Neural cell (in vitro differentiated cells): ENCODE results near the gene ANKS1B. TPM values are rescaled to one million over a fixed set of nuclear protein-coding genes. Genes with fewer than 3 reads are reported as not detected.

ENCODE experiments used
- H2AFZ ChIP-seq: fragments of 200-600, 300-800 bp; sonication (generic), shearing (Covaris generic); 2 replicates; pipeline ENCODE4 v1.6.0; 2014; ENCODE audit warnings: low read depth, mild to moderate bottlenecking, antibody characterized with exemption, low read length, moderate library complexity
- H3F3A ChIP-seq: fragments of 200-600 bp; shearing (Covaris generic); 2 replicates; pipeline ENCODE4 v1.6.1; 2016; ENCODE audit warnings: mild to moderate bottlenecking, moderate library complexity, mixed read lengths, antibody characterized with exemption, low read length; ENCODE audit not compliant: insufficient read depth, poor library complexity, severe bottlenecking
- H3K27ac ChIP-seq: fragments of 200-600, 300-800 bp; sonication (generic), shearing (Covaris generic); 2 replicates; pipeline ENCODE4 v1.5.1; 2014; ENCODE audit warnings: mild to moderate bottlenecking, low read length, moderate library complexity
- H3K27me3 ChIP-seq: fragments of 300-800, 200-600 bp; sonication (generic), shearing (Covaris generic); 2 replicates; pipeline ENCODE4 v1.6.0; 2014; ENCODE audit warnings: mild to moderate bottlenecking, low read depth, low read length, moderate library complexity; ENCODE audit not compliant: insufficient read depth
- H3K36me3 ChIP-seq: fragments of 300-800, 200-600 bp; sonication (generic), shearing (Covaris generic); 2 replicates; pipeline ENCODE4 v1.5.1; 2014; ENCODE audit warnings: mild to moderate bottlenecking, antibody characterized with exemption, low read length, moderate library complexity; ENCODE audit not compliant: insufficient read depth
- H3K4me2 ChIP-seq: fragments of 300-800, 200-600 bp; sonication (generic), shearing (Covaris generic); 2 replicates; pipeline ENCODE4 v1.6.0; 2014; ENCODE audit warnings: mild to moderate bottlenecking, low read length
- H3K4me3 ChIP-seq: fragments of 300-800, 200-600 bp; sonication (generic), shearing (Covaris generic); 2 replicates; pipeline ENCODE4 v1.5.1; 2014; ENCODE audit warnings: mild to moderate bottlenecking, low read length, moderate library complexity
- H3K79me2 ChIP-seq: fragments of 200-600 bp; shearing (Covaris generic); replicated peaks from 2 replicates; pipeline ENCODE4 v1.6.0; 2014; ENCODE audit warnings: mild to moderate bottlenecking, low read length, moderate library complexity; ENCODE audit not compliant: insufficient read depth
- H3K9ac ChIP-seq: fragments of 300-800, 200-600 bp; sonication (generic), shearing (Covaris generic); 2 replicates; pipeline ENCODE4 v1.6.1; 2016; ENCODE audit warnings: mild to moderate bottlenecking, low read length, mixed read lengths
- H3K9me2 ChIP-seq: fragments of 200-600 bp; shearing (Covaris generic); 2 replicates; pipeline ENCODE4 v1.6.1; 2016; ENCODE audit warnings: mild to moderate bottlenecking, low read length, mixed read lengths; ENCODE audit not compliant: insufficient read depth
- H3K9me3 ChIP-seq: fragments of 200-600, 300-800 bp; sonication (generic), shearing (Covaris generic); 2 replicates; pipeline ENCODE4 v1.6.1; 2016; ENCODE audit warnings: mild to moderate bottlenecking, mixed run types, low read length, moderate library complexity, mixed read lengths
- H4K20me1 ChIP-seq: fragments of 200-600 bp; shearing (Covaris generic); 2 replicates; pipeline ENCODE4 v1.6.1; 2016; ENCODE audit warnings: mild to moderate bottlenecking, mixed run types; ENCODE audit not compliant: insufficient read depth
- EP300 ChIP-seq: fragments of 450-650 bp; conservative IDR thresholded peaks from 2 replicates; pipeline ENCODE4 v1.6.1; 2014; ENCODE audit warnings: antibody characterized with exemption, mild to moderate bottlenecking, moderate library complexity; ENCODE audit not compliant: poor library complexity, severe bottlenecking
- EZH2 ChIP-seq: fragments of 200-600, 300-800 bp; shearing (Covaris generic), sonication (generic); IDR thresholded peaks from 2 replicates; pipeline ENCODE4 v1.6.1; 2014; ENCODE audit warnings: antibody characterized with exemption, low read length, borderline replicate concordance, mild to moderate bottlenecking; ENCODE audit not compliant: insufficient read depth, poor library complexity, severe bottlenecking
- MXI1 ChIP-seq: fragments of 450-650 bp; conservative IDR thresholded peaks from 2 replicates; pipeline ENCODE4 v1.6.1; 2014; ENCODE audit warnings: antibody characterized with exemption, mild to moderate bottlenecking; ENCODE audit not compliant: poor library complexity, severe bottlenecking
- POLR2AphosphoS5 ChIP-seq: IDR thresholded peaks from 2 replicates; pipeline ENCODE4 v1.6.1; 2012
- RAD21 ChIP-seq: fragments of 450-650 bp; conservative IDR thresholded peaks from 2 replicates; pipeline ENCODE4 v1.6.1; 2014; ENCODE audit warnings: antibody characterized with exemption, mild to moderate bottlenecking, moderate library complexity
- SMC3 ChIP-seq: fragments of 450-650 bp; conservative IDR thresholded peaks from 2 replicates; pipeline ENCODE4 v1.6.1; 2014; ENCODE audit warnings: antibody characterized with exemption, mild to moderate bottlenecking, moderate library complexity; ENCODE audit not compliant: poor library complexity
- TAF1 ChIP-seq: IDR thresholded peaks from 2 replicates; pipeline ENCODE4 v1.6.1; 2012; ENCODE audit warnings: low read depth
- polyA plus RNA-seq: library from polyadenylated mRNA; depleted of rRNA; stranded (reverse); fragments of >200 nt; gene quantifications from 2 replicates; pipeline ENCODE4 v1.2.3, GENCODE V29; 2014
- TF ChIP-seq, protein P1 (sequence below): fragments of 450-650 bp; IDR thresholded peaks from 2 replicates; pipeline ENCODE4 v1.5.1; 2014; ENCODE audit warnings: antibody characterized with exemption, mild to moderate bottlenecking, moderate library complexity; ENCODE audit not compliant: poor library complexity, severe bottlenecking
- TF ChIP-seq, protein P2 (sequence below): IDR thresholded peaks from 2 replicates; pipeline ENCODE4 v1.6.1; 2012; ENCODE audit warnings: borderline replicate concordance

Gene ANKS1B
- polyA plus RNA-seq, 1 donor from 2014 or later, result 65.6 TPM

DNA sequence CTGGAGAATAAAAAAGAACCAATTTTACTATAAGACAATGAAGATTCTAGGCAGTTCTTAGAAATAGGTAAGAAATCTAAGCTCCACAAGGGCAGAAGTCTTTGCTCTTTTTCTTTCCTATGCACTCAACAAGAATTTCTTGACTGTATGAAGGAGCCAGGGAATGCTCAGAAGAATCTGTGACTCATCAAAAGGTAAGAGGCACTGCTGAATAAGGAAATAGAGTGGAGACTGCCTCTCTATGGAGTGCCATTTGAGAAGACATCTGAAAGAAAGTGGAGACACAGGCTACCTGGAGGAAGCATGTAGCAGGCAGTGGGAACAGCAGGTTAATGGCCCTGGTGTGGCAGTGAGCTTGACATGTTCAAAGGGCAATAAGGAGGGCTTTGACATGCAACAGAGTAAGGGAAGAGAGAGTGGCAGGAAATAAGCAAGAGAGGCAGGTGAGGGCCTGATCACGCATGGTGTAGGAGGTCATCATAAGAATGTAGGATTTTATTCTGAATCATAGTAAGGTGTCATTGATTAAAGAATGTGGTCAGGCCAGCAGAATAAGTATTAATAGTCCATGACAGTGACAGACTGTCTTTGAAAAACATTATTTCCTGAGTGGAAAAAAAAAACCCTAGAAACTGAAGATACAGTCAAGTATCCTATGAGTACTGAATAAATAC lies 783.9 kb downstream of the ANKS1B start:
- Histone ChIP-seq H3K9me2 (no peaks in the 10 kb centered on the region), H3K9me3 (no peaks in the 10 kb centered on the region), H3K9ac (no peak overlapping the region), H3K4me3 (no peak overlapping the region), H2AFZ (no peak overlapping the region), H3K27ac (no peak overlapping the region), H3K79me2 (no peaks in the 10 kb centered on the region), H3K4me2 (no peak overlapping the region), H3F3A (no peaks in the 10 kb centered on the region), H3K36me3 (no peaks in the 10 kb centered on the region), H4K20me1 (no peaks in the 10 kb centered on the region), H3K27me3 (no peaks in the 10 kb centered on the region)
- TF ChIP-seq, protein P1, sequence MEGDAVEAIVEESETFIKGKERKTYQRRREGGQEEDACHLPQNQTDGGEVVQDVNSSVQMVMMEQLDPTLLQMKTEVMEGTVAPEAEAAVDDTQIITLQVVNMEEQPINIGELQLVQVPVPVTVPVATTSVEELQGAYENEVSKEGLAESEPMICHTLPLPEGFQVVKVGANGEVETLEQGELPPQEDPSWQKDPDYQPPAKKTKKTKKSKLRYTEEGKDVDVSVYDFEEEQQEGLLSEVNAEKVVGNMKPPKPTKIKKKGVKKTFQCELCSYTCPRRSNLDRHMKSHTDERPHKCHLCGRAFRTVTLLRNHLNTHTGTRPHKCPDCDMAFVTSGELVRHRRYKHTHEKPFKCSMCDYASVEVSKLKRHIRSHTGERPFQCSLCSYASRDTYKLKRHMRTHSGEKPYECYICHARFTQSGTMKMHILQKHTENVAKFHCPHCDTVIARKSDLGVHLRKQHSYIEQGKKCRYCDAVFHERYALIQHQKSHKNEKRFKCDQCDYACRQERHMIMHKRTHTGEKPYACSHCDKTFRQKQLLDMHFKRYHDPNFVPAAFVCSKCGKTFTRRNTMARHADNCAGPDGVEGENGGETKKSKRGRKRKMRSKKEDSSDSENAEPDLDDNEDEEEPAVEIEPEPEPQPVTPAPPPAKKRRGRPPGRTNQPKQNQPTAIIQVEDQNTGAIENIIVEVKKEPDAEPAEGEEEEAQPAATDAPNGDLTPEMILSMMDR, result no peak
- TF ChIP-seq SMC3, result no peak

DNA sequence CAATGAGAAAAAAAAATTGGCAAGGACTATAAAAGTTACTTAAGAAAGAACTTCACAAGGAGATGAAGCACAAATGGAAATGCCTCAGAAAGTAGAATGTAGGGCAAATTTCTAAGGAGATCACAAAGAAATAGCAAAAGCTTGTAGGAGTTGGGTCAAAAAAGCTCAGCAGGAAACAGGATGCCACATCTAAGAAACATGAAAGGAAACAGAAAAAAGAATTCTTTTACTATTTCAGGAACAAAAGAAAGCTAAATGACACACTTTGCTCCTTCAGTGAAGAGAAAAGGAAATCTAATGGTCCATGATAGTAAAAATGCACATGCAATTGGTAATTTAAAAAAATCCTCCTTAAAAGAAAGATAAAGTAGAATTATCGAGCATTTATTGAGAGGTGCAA lies 789.3 kb downstream of the ANKS1B start:
- no peak overlapping the region for H3K4me3 ChIP-seq
- no peak overlapping the region for H3K4me2 ChIP-seq
- no peak overlapping the region for H3K27ac ChIP-seq
- no peak overlapping the region for H2AFZ ChIP-seq
- H3F3A ChIP-seq, result no peaks in the 10 kb centered on the region
- H3K9me2 ChIP-seq, result no peaks in the 10 kb centered on the region
- H3K79me2 ChIP-seq, result no peaks in the 10 kb centered on the region
- H3K9ac ChIP-seq, result no peak overlapping the region
- H3K9me3 ChIP-seq, result no peaks in the 10 kb centered on the region
- H3K36me3 ChIP-seq, result no peaks in the 10 kb centered on the region
- H3K27me3 ChIP-seq, result no peaks in the 10 kb centered on the region
- no peaks in the 10 kb centered on the region for H4K20me1 ChIP-seq
- no peak for TF ChIP-seq SMC3
- no peak for TF ChIP-seq RAD21
- TF ChIP-seq TAF1, result no peak
- TF ChIP-seq, protein P1, result no peak
- TF ChIP-seq EP300, result no peak
- no peak for TF ChIP-seq MXI1

- TF ChIP-seq POLR2AphosphoS5, result no peak
- TF ChIP-seq EZH2, result no peak
- TF ChIP-seq, protein P2, sequence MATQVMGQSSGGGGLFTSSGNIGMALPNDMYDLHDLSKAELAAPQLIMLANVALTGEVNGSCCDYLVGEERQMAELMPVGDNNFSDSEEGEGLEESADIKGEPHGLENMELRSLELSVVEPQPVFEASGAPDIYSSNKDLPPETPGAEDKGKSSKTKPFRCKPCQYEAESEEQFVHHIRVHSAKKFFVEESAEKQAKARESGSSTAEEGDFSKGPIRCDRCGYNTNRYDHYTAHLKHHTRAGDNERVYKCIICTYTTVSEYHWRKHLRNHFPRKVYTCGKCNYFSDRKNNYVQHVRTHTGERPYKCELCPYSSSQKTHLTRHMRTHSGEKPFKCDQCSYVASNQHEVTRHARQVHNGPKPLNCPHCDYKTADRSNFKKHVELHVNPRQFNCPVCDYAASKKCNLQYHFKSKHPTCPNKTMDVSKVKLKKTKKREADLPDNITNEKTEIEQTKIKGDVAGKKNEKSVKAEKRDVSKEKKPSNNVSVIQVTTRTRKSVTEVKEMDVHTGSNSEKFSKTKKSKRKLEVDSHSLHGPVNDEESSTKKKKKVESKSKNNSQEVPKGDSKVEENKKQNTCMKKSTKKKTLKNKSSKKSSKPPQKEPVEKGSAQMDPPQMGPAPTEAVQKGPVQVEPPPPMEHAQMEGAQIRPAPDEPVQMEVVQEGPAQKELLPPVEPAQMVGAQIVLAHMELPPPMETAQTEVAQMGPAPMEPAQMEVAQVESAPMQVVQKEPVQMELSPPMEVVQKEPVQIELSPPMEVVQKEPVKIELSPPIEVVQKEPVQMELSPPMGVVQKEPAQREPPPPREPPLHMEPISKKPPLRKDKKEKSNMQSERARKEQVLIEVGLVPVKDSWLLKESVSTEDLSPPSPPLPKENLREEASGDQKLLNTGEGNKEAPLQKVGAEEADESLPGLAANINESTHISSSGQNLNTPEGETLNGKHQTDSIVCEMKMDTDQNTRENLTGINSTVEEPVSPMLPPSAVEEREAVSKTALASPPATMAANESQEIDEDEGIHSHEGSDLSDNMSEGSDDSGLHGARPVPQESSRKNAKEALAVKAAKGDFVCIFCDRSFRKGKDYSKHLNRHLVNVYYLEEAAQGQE, result no peak
- no peak for TF ChIP-seq SMC3
- TF ChIP-seq RAD21, result no peak
- no peak for TF ChIP-seq EP300
- TF ChIP-seq, protein P1, result no peak
- no peaks in the 10 kb centered on the region for H3F3A ChIP-seq
Measured at GRCh38 chr12:99192489-99192888, 792.2 kb downstream of the ANKS1B start.

More at GRCh38 chr12:99192489-99192888, 792.2 kb downstream of the ANKS1B start:
- Histone ChIP-seq H4K20me1 (no peaks in the 10 kb centered on the region), H3K27ac (no peak overlapping the region), H3K9ac (no peak overlapping the region), H3K9me2 (no peaks in the 10 kb centered on the region), H3K36me3 (no peaks in the 10 kb centered on the region), H3K27me3 (no peaks in the 10 kb centered on the region), H3K9me3 (no peaks in the 10 kb centered on the region), H3K4me2 (no peak overlapping the region), H2AFZ (no peak overlapping the region), H3K79me2 (no peaks in the 10 kb centered on the region), H3K4me3 (no peak overlapping the region)
